Measurements from ENCODE around the gene SDHAF3.
"Not testable (repeated sequence)": the region's sequence is repeated elsewhere in the genome, so short reads cannot be mapped to it uniquely, and the experiment has no call there.

The SDHAF3 gene

DNA sequence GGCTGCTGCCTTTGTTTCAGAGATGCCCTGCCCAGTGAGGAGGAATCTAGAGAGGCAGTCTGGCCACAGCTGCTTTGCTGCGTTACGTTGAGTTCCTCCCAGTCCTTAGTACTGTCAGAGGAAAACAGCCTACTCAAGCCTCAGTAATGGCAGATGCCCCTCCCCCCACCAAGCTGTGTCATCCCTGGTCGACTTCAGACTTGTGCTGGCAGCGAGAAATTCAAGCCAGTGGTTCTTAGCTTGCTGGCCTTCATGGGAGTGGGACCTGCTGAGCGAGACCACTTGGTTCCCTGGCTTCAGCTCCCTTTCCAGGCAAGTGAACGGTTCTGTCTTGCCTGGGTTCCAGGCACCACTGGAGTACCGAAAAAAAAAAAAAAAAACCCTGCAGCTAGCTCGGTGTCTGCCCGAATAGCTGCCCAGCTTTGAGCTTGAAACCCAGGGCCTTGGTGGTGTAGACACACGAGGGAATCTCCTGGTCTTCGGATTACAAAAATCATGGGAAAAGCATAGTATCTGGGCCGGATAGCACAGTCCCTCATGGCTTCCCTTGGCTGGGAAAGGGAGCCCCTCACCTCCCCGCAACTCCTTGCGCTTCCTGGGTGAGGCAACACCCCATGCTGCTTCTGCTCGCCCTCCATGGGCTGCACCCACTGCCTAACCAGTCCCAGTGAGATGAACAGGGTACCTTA is 9.1 kb downstream of the SDHAF3 start:
- no peak for DNase-seq

DNA sequence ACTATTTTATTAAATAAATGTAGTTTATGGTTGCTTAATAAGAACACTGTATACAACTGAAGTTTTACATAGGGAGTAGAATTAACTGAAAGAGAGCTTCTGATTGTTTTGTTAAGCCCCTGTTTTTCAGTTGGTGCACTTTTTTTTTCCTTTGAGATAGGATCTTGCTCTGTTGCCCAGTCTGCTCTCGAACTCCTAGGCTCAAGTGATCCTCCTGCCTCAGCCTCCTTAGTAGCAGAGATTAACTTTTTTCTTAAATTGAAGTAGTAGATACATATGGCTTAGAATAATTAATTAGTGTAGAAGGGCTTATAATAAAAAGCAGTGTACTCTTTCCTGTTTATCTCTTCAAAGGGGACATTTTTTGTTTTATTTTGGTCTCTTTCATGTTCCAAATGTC is 11.2 kb downstream of the SDHAF3 start:
- DNase-seq: no peak

DNA sequence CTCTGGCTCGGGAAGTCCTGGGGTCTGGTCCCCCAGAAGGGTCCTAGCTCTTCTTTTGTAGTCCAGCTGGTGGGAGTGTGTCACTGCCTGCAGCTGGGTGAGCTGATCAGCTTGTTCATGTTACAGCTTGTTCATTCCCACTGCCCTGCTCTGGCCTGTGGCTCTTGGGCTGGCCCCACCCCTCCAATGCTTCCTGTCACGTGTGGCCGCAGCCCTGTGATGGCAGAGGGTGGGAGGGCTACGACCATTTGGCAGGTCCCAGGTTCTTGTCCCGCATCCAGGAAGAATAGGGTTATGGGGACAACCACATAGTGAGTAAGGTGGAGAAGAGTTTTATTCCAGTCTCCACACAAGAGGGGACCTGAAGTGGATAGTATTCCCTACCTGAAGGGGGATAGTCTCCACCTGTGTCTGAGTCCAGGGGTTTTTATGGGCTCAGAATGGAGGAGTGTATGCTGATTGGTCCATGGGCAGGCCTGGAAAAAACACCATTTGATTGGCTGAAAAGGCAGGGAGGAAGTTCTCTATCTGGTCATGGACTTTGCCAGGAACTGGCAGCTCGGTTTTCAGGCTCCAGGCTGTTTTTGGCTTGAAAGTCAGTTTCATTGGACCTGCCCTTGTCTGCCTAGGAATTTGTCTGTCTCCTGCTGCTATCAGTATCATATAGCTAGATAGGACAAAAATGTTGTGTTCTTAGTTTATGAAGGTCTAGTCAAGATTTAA is 13.1 kb downstream of the SDHAF3 start:
- DNase-seq: no peak

DNA sequence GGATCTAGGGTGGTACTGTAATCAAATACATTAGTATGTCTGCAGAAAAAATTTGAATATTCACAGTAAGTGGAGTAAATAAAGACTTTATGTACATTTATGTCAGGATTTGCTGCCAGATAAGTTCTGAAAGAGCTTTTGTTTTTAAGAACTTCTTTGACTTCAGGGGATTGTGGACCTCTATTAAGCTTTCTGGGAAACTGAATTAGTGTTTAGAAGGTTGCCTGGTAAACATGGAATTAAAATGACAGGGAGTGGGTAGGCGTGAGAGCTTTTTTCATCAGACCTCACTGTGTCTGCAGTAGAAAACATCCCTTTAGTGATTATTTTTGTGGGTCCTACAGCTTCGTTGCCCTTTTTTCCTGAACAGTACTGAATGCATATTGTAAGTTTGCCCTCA is 15.7 kb downstream of the SDHAF3 start:
- no peak for DNase-seq

DNA sequence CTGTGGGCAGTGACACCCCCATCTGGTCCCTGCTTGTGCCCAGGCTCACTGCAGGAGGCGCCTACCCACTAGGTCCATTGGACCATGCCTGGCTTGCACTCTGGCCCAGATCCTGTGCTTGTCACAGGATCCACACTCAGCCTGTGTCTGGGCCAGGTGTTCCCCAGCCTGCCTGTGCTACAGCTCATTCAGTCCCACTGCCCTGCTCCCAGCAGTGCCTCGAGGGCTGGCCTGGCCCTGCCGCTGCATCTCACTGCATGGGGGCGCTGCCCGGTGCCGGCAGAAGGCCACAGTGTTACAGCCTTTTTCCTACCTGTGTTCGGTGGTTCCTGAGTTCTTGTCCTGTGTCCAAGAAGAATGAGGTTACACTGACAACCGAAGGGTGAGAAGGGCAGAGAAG is 21.3 kb downstream of the SDHAF3 start:
- no peak for DNase-seq

DNA sequence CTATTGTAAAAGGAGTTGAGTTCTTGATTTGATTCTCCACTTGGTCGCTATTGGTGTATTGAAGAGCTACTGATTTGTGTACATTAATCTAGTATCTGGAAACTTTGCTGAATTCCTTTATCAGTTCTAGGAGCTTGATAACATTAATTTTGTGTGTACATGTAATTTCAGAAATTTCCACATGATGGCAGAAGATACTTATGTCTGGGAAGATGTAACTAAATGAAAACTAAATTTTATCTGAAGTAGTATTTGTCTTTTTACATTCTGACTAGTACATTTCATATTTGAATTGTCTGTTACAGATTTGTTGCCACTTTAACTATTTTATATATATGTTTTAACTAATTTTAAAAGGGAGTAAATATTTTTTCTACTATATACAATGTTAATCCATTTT is 27.6 kb downstream of the SDHAF3 start:
- no peak for DNase-seq

DNA sequence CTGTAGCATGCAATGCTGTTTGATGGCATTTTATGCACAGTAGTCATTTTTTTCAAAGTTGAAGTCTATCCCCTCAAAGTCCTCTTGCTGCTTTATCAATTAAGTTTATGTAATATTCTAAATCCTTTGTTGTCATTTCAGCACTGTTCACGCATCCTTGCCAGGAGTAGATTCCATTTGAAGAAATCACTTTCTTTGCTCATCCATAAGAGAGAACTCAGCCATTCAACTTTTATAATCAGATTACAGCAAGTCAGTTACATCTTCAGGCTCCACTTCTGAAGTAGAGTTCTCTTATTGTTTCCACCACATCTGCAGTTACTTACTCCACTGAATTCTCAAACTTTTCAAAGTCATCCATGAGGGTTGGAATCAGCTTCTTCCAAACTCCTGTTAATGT is 32.3 kb downstream of the SDHAF3 start:
- no peak for DNase-seq

DNA sequence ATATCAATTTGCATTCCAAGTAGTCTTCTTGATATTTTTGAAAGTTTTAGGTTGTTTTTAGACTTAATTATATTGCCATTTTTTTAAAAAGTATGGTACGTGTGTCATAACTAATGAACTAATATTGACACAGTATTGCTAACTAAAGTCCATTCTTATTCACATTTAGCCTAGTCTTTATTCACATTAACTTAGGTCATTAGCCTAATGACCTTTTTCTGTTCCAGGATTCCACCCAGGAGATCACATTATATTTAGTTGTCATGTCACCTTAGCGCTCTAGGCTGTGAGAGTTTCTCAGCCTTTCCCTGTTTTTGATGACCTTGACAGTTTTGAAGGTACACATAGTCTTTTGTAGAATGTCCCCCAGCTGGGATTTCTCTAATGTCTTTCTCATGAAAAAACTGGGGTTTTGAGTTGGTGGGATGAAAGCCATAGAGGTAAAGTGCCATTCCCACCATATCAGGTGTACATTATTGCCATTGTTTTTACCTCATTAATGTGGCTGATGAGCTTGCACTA is 38.5 kb downstream of the SDHAF3 start:
- DNase-seq: no peak

DNA sequence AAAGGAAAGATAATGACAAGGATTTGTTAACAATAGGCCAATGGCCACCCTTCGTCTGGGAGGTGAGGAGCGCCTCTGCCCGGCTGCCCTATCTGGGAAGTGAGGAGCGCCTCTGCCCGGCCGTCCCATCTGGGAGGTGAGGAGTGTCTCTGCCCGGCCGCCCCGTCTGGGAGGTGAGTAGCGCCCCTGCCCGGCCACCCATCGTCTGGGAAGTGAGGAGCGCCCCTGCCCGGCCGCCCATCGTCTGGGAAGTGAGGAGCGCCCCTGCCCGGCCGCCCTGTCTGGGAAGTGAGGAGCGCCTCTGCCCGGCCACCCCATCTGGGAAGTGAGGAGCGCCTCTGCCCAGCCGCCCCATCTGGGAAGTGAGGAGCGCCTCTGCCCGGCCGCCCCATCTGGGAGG is 42.5 kb downstream of the SDHAF3 start:
- DNase-seq: not testable (repeated sequence)

DNA sequence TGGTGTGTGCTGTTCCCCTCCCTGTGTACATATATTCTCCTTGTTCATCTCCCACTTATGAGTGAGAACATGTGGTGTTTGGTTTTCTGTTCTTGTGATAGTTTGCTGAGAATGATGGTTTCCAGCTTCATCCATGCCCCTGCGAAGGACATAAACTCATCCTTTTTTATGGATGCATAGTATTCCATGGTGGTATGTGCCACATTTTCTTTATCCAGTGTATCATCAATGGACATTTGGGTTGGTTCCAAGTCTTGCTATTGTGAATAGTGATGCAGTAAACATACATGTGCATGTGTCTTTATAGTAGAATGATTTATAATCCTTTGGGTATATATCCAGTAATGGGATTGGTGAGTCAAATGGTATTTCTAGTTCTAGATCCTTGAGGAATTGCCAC is 44.1 kb downstream of the SDHAF3 start:
- not testable (repeated sequence) for DNase-seq

DNA sequence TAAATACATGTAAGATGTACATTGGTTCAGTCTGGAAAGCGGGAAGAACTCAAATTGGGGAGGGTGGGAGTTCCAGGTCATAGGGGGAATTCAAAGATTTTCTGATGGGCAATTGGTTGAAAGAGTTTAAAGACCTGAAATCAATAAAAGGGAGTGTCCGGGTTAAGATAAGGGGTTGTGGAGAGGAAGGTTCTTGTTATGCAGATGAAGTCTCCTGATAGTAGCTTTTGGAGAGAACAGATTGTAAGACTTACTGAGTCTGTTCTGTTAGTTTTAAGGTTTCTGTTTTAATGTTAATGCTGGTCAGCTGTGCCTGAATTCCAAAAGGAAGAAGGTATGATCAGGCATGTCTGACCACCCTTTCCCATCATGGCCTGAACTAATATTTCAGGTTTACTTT is 48.8 kb downstream of the SDHAF3 start:
- DNase-seq: no peak

DNA sequence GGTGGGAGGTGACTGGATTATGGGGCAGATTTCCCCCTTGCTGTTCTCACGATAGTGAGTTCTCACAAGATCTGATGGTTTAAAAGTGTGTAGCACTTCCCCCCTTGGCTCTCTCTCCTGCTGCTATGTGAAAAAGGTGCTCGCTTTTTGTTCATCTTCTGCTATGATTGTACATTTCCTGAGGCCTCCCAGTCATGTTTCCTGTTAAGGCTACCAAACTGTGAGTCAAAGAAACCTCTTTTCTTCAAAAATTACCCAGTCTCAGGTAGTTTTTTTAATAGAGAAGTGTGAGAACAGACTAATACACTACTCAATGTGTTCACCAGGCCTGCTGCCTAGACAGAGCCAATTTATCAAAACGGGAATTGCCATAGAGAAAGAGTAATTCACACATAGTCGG is 49.7 kb downstream of the SDHAF3 start:
- DNase-seq: no peak

DNA sequence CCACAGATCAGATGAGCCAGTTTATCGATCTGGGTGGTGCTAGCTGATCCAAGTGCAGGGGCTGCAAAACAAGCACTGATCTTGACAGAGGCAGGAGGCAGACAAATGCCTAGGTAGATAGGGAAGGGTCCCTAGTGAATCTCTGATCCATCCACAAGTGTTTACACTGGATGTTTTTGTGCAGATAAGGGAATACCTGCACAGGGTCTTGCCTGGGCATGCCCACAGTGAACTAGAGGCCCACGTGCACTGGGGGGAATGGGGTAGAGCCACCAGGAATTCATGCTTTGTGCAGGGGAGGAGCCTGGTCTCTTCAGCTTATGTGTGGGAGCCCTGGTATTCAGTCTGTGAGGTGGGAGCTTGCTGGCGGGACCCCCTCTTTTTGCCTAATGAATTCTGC is 50.3 kb downstream of the SDHAF3 start:
- DNase-seq: no peak

DNA sequence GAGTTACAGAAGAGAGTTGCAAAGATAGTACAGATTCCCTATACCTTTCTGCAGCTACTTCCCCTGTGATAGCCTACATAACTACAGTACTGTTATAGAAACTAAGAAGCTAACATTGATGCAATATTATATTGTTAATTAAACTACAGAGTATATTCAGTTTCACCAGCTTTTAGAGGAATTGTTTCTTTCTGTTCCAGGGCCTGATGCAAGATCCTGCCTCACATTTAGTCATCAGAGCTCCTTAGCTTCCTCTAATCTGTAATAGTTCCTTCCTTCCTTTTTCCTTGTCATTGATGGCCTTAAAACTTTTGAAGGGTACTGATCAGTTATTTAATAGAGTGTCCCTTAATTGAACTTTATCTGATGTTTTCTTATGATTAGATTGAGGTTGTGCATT is 56.8 kb downstream of the SDHAF3 start:
- no peak for DNase-seq

DNA sequence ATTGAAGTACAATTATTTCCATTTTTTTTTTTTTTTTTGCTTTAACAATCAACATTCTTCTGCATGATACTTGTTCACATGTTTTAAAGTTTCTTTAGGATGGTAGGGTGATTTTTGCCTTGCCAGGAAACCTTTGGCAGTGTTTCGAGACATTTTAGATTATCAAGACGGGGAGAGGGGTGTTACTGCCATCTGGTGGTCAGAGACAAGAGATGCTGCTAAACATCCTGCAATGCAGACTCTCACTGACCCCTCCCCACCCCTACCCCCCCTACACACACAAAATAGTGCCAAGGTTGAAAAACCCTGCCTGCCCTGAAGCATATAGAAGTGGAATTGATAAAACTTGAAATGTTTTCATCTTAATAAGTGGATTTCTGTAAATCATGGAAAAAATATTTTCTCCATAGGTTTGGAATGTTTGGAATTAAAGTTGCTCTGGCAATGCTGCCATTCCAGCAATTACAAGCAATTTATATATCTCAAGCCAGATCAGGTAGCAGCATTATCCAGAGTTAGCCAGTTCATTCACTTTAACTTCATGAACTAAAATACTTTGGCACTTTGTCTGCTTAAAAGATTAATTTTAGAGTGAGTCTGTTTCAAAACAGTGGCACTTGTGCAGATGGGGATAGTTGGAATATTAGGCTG is 62.1 kb downstream of the SDHAF3 start:
- peak; percentile 17 to 25 for DNase-seq

DNA sequence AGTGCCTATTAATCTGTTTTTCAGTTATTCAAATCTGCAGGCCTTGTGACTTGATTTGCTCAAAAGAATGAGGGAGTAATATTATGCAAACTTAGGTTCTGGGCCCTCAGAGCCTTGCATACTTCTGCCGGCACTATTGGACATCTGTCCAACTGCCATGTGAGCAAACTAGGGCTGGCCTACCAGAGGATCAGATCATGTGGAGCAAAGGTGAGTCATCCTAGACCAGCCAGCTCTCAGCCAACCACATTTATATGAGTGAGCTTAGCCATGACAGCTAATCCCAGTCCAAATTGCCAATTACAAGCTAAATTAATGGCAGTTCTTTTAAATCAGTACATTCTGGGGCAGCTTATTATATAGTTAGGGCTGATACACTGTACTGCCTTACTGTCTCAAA is 69.6 kb downstream of the SDHAF3 start:
- no peak for DNase-seq

DNA sequence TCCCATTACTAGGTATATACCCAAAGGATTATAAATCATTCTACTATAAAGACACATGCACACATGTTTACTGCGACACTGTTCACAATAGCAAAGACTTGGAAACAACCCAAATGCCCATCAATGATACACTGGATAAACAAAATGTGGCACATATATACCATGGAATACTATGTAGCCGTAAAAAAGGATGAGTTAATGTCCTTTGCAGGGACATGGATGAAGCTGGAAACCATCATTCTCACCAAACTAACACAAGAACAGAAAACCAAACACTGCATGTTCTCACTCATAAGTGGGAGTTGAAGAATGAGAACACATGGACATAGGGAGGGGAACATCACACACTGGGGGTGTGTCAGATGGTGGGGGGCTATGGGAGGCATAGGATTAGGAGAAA is 78.7 kb downstream of the SDHAF3 start:
- DNase-seq: not testable (repeated sequence)

DNA sequence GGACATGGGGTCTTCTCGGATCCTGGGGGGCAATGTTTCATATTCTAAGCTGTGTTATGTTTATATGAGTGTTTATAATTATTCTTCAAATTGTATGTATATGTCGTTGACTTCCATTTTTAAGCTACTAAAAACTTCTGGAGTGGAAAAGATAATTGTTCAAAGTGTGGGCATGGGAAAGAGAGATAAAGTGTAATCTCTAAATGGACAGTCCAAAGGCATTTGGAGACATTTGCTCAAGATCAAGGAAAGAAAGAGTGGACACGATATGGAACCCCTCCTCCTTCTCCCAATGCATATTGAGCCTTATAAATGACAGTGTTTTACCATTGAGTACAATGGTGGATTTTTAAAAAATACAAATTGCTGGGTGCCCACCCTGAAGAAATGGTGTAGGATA is 81.1 kb downstream of the SDHAF3 start:
- no peak for DNase-seq

DNA sequence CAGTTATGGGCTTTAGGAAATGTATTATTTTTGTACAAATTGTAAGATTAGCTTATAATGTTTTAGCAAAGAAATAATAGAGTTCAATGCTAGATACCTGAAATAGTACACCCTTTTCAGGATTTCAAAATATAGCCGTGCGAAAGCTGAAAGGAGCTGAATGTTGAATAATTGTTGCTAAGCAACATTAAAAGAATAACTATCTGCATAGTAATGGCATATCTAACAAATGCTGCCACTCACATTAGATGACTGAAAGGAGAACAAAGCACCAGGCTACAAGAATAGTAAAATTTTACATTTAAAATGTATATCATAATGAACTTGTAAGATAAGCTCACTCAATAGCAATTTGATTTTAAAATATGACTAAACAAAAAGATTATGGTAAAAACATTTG is 82.5 kb downstream of the SDHAF3 start:
- no peak for DNase-seq

DNA sequence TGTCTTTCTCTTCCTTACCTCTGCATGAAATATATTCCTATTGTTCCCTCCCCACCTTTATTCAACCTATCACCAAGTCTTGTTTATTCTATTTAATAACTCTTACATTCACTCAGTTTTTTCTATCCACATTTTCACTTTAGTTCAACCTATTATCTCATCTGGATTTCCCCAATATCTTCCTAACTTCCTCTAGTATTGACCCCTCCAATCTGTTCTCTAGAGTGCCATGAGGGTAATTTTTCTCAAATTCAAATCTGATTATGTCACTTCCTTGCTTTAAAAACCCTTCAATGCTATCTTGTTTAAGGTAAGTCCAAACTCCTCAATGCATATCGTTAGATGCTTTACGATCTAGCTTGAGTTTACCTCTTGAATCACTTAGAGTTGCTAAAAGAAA is 86.5 kb downstream of the SDHAF3 start:
- DNase-seq: no peak

DNA sequence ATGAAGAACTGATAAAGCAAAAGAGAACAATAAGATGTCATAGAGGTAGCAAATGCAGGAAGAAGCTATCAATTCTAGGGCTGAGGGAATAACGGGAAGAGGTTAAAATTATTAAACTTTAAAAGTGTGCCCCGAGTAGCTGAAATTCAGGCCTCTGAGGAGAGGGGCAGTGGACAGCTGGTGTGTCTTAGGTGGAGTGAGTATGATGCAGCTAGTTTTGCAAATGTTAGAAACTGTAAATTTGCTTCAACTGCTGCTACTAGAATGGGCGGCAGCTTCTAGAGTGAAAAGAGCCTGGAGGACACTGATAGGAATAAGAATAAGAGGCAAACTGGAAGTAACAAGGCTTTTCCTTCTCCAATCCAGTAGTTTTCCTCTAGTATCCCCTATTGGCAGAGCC is 87.3 kb downstream of the SDHAF3 start:
- DNase-seq: no peak

DNA sequence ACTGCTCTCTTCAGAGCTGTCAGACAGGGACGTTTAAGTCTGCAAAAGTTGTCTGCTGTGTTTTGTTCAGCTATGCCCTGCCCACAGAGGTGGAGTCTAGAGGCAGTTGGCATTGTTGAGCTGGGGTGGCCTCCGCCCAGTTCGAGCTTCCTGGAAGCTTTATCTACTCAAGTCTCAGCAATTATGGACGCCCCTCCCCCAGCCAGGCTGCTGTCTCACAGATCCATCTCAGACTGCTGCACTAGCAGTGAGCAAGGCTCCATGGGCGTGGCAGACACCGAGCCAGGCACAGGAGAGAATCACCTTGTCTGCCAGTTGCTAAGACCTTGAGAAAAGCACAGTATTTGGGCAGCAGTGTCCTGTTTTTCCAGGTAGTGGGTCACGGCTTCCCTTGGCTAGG is 98.1 kb downstream of the SDHAF3 start:
- DNase-seq: no peak

DNA sequence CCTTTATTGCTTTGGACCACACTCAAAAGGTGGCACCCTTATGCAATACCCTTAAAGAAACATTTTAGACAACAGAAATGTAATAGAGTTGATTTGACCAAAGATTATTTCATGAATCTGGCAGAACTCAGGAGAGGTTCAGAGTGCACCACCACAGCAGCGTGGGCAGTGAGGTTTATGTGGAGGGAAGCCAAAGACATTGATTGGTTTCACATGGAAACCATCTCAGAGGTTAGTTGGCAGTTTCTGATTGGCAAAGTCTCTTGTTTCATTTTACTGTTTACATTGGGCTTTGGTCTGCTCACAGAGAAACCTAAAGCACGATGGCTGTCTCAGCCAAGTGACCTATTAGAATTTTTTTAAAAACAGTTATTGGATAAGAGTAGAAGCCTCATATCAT is 101.3 kb downstream of the SDHAF3 start:
- no peak for DNase-seq

DNA sequence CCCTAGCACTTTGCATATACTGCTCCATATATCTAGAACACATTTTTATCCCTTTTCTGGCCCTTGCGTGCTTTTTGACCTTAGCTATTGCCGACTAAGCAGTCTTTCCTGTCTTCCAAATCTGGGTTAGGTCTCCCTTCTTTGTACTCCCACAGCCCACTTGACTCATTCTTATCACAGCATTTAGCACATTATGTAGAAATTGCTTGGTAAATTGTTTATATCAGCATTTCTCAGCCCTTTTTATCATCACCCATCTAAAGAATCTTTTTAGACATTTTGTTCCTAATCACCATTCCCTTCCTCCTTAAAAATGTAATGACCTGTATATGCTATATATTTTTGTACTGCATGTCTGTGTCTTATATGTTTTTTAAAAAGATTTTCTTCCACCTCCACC is 101.7 kb downstream of the SDHAF3 start:
- DNase-seq: no peak
